HepG2 (cell line): ENCODE results near the gene PLBD1. TPM values are rescaled to one million over a fixed set of nuclear protein-coding genes. Genes with fewer than 3 reads are reported as not detected.
A peak's percentile ranks its signal among the peaks of the same experiment; 100 is the strongest.

Experiments used
- ATAC-seq: fragments of 200-7000 bp; cut with Tn5 transposase; 3 replicates; pipeline ENCODE4 v1.9.1; 2020; ENCODE audit warnings: mild to moderate bottlenecking, moderate library complexity
- BruUV-seq: library from RNA; stranded (reverse); fragments of 400-500 nt; replicated peaks from 2 replicates; lab custom pipeline; 2021; lab: Mats Ljungman, UMichigan
- CTCF ChIA-PET: fragments of 300-600 bp; formaldehyde crosslinking; extraction: SDS; loops from one replicate; lab custom pipeline; 2021; ENCODE audit warnings: low total read pairs, inconsistent platforms, low intra/inter-chr PET ratio; lab: Yijun Ruan, JAX
- POLR2A ChIA-PET: fragments of 350-600 bp; sonication (Branson Sonifier 250); formaldehyde crosslinking; loops from one replicate; lab custom pipeline; 2020; ENCODE audit warnings: antibody characterized with exemption, inconsistent platforms; lab: Yijun Ruan, JAX
- DNase-seq: peaks from one replicate; pipeline ENCODE4 v3.0.0-alpha.2; 2015; ENCODE audit warnings: low spot score
- FAIRE-seq: peaks from 3 replicates; lab custom pipeline; 2011; peaks lifted over from hg19 to GRCh38; lab: Jason Lieb, UNC
- H2AFZ ChIP-seq: one replicate; pipeline ENCODE4 v1.6.1; 2011; ENCODE audit warnings: low read length, inconsistent platforms
- H3K27ac ChIP-seq: fragments of 300-600 bp; 3 replicates; pipeline ENCODE4 v1.8.0; 2011; ENCODE audit warnings: mixed run types, mild to moderate bottlenecking, mixed read lengths, low read length, inconsistent platforms; ENCODE audit not compliant: insufficient read depth; ENCODE audit errors: extremely low read length
- H3K27me3 ChIP-seq, 2 experiments: fragments of 200-600 bp in 1 of 2; 2 replicates in 1 of 2; 3 replicates in 1 of 2; pipeline versions ENCODE4 v1.6.0 to v1.8.0; 2011; ENCODE audit warnings: low read length in 2 of 2, mild to moderate bottlenecking in 2 of 2, moderate library complexity in 2 of 2, inconsistent platforms in 1 of 2; ENCODE audit not compliant: insufficient read depth in 2 of 2, control insufficient read depth in 1 of 2
- H3K36me3 ChIP-seq, 2 experiments: fragments of 200-600 bp in 1 of 2; replicated peaks in 1 of 2; 2 replicates in 1 of 2; 3 replicates in 1 of 2; pipeline versions ENCODE4 v1.5.1 to v1.8.0; 2011; ENCODE audit warnings: low read length in 2 of 2, inconsistent platforms in 1 of 2; ENCODE audit not compliant: insufficient read depth in 2 of 2, control insufficient read depth in 1 of 2
- H3K4me1 ChIP-seq: 2 replicates; pipeline ENCODE4 v1.5.1; 2012; ENCODE audit warnings: low read length, inconsistent platforms; ENCODE audit not compliant: insufficient read depth
- H3K4me2 ChIP-seq: 2 replicates; pipeline ENCODE4 v1.6.0; 2011; ENCODE audit warnings: low read depth, low read length, inconsistent platforms
- H3K4me3 ChIP-seq, 3 experiments: fragments of 200-600 bp in 1 of 3; sonication (generic), shearing (Covaris generic) in 1 of 3; replicated peaks in 1 of 3; 2 replicates each; pipeline ENCODE4 v1.5.1; 2011 to 2016; ENCODE audit warnings: low read length in 3 of 3, inconsistent platforms in 2 of 3, low read depth in 2 of 3, mild to moderate bottlenecking in 2 of 3, control low read depth in 1 of 3, mixed read lengths in 1 of 3; ENCODE audit not compliant: insufficient read depth in 1 of 3
- H3K79me2 ChIP-seq: one replicate; pipeline ENCODE4 v1.6.1; 2011; ENCODE audit warnings: low read length, inconsistent platforms; ENCODE audit not compliant: insufficient read depth
- H3K9ac ChIP-seq: 2 replicates; pipeline ENCODE4 v1.6.0; 2011; ENCODE audit warnings: mild to moderate bottlenecking, low read depth, low read length, inconsistent platforms; ENCODE audit not compliant: insufficient read depth
- H3K9me3 ChIP-seq: 2 replicates; pipeline ENCODE4 v1.5.1; 2012; ENCODE audit warnings: mild to moderate bottlenecking, low read length
- H4K20me1 ChIP-seq: 2 replicates; pipeline ENCODE4 v1.6.0; 2011; ENCODE audit warnings: inconsistent platforms, mild to moderate bottlenecking, low read length, moderate library complexity; ENCODE audit not compliant: insufficient read depth
- ASH2L ChIP-seq: fragments of 300-600, 200-600 bp; sonication (generic); IDR thresholded peaks from 2 replicates; pipeline ENCODE4 v1.7.0; 2017; ENCODE audit warnings: low read depth, mild to moderate bottlenecking, moderate library complexity, mixed read lengths, low read length; ENCODE audit not compliant: insufficient read length
- NRL ChIP-seq: sonication (generic); formaldehyde crosslinking; IDR thresholded peaks from 2 replicates; pipeline ENCODE4 v1.5.0; 2020; ENCODE audit warnings: missing genetic modification reagents, mild to moderate bottlenecking, moderate library complexity, borderline replicate concordance
- U2AF1 ChIP-seq: fragments of 200-400 bp; formaldehyde crosslinking; optimal IDR thresholded peaks from 2 replicates; pipeline ENCODE3; 2017; ENCODE audit warnings: mild to moderate bottlenecking, low read depth, low read length
- ZNF468 ChIP-seq: sonication (generic); formaldehyde crosslinking; IDR thresholded peaks from 2 replicates; pipeline ENCODE4 v1.8.0; 2022; ENCODE audit warnings: mild to moderate bottlenecking, moderate library complexity, missing genetic modification reagents
- ZNF737 ChIP-seq: sonication (generic); formaldehyde crosslinking; IDR thresholded peaks from 2 replicates; pipeline ENCODE4 v1.5.0; 2020; ENCODE audit warnings: missing genetic modification reagents, mild to moderate bottlenecking, borderline replicate concordance
- ZNF878 ChIP-seq: sonication (generic); formaldehyde crosslinking; IDR thresholded peaks from 2 replicates; pipeline ENCODE4 v1.8.1; 2023; ENCODE audit warnings: mild to moderate bottlenecking, missing genetic modification reagents, moderate library complexity
- ZSCAN25 ChIP-seq: sonication (generic); formaldehyde crosslinking; IDR thresholded peaks from 2 replicates; pipeline ENCODE4 v1.8.0; 2022; ENCODE audit warnings: mild to moderate bottlenecking, missing genetic modification reagents
- WGBS: methylation state at CpG from one replicate; pipeline ENCODE4 v1.1.6; 2017; ENCODE audit warnings: low lambda C conversion rate; 5-methylcytosine and 5-hydroxymethylcytosine counted together
- in situ Hi-C: cut with HindIII; loops from 2 replicates; pipeline ENCODE4 v1.10.0; 2017; ENCODE audit warnings: low pct_unique_long_range_greater_than_20kb; ENCODE audit not compliant: extremely low pct_ligation_motif_present
- intact Hi-C: fragments of 100-400 bp; cut with micrococcal nuclease; formaldehyde crosslinking; loops from one replicate; pipeline ENCODE4 v1.10.0; 2022; ENCODE audit not compliant: unreplicated experiment
- polyA plus RNA-seq, 8 experiments: library from polyadenylated mRNA; depleted of rRNA in 3 of 8; stranded (reverse) in 7 of 8; unstranded in 1 of 8; fragments of >200 nt; fragmentation: Illumina TruSeq in 4 of 8; extraction: Trizol in 4 of 8; gene quantifications; 2 replicates each; pipeline versions ENCODE4 v1.2.1 to v1.2.3, GENCODE V29; 2011 to 2016; ENCODE audit warnings: low read depth in 4 of 8, missing spikeins in 1 of 8, mixed read lengths in 1 of 8; ENCODE audit not compliant: insufficient read depth in 1 of 8
- total RNA-seq, 5 experiments: library from RNA; depleted of rRNA; stranded (reverse); fragments of >200 nt; fragmentation: Illumina TruSeq; extraction: Trizol; gene quantifications; 2 replicates each; pipeline ENCODE4 v1.2.3, GENCODE V29; 2016; ENCODE audit warnings: low read depth in 1 of 5
- TF ChIP-seq, protein P1 (sequence below): sonication (generic); formaldehyde crosslinking; IDR thresholded peaks from 2 replicates; pipeline ENCODE4 v1.4.0; 2020; ENCODE audit warnings: missing genetic modification reagents
- TF ChIP-seq, protein P2 (sequence below): sonication (generic); formaldehyde crosslinking; IDR thresholded peaks from 2 replicates; pipeline ENCODE4 v1.5.1; 2020; ENCODE audit warnings: mild to moderate bottlenecking, moderate library complexity, missing genetic modification reagents
- TF ChIP-seq, protein P3 (sequence below): sonication (generic); formaldehyde crosslinking; IDR thresholded peaks from 2 replicates; pipeline ENCODE4 v1.4.0; 2020; ENCODE audit warnings: missing genetic modification reagents
- TF ChIP-seq, protein P4 (sequence below): sonication (generic); formaldehyde crosslinking; IDR thresholded peaks from 2 replicates; pipeline ENCODE4 v1.8.0; 2023; ENCODE audit warnings: mild to moderate bottlenecking, missing genetic modification reagents

The PLBD1 gene
- total and polyA plus RNA-seq, 2 of the 13 experiments (the other 11 are each of a cell fraction or from before 2014, with no cell fraction given): not detected

DNA sequence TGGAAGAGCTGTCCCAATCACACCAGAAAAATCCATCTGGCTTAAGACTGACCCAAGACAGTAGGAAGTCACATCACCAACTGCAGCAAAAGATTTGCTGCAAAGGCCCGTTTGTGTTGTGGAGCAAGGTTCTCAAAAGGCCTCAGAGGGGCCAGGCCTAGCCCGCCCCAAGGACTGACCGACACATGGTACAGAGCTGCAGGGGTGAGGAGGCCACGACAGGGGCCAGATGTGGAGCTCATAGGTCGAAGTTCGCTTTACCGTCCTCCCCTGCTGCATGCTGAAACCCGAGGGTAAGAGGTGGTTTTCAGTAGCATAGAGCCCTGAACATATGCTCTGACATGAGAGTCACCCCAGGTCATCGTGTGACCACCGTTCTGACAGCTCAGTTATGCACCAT is 35.5 kb downstream of the PLBD1 start:
- ChIA-PET POLR2A (no interaction called here), CTCF (no interaction called here)
- TF ChIP-seq ZSCAN25 (CRISPR knock-in tag) (peak; percentile 75; the same call in 1 of the 2 replicates), ZNF878 (no peak)
- TF ChIP-seq, protein P1, sequence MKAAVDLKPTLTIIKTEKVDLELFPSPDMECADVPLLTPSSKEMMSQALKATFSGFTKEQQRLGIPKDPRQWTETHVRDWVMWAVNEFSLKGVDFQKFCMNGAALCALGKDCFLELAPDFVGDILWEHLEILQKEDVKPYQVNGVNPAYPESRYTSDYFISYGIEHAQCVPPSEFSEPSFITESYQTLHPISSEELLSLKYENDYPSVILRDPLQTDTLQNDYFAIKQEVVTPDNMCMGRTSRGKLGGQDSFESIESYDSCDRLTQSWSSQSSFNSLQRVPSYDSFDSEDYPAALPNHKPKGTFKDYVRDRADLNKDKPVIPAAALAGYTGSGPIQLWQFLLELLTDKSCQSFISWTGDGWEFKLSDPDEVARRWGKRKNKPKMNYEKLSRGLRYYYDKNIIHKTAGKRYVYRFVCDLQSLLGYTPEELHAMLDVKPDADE (CRISPR knock-in tag): no peak
- no peaks in the 10 kb centered on the region for H3K79me2 ChIP-seq
- FAIRE-seq (no peak), DNase-seq (no peak), ATAC-seq (no peak)
- no peaks in the 10 kb centered on the region for H3K9me3 ChIP-seq
- no peak overlapping the region for H3K4me2 ChIP-seq
- H3K9ac ChIP-seq: no peak overlapping the region
- no peak overlapping the region for H3K27ac ChIP-seq
- no TSS peak for BruUV-seq
- no peaks in the 10 kb centered on the region for H4K20me1 ChIP-seq
- in situ Hi-C loops (no loop called here), intact Hi-C loops (no loop called here)
- H3K4me1 ChIP-seq: no peaks in the 10 kb centered on the region
- no peaks in the 10 kb centered on the region for H3K36me3 ChIP-seq
- no peak overlapping the region for H3K4me3 ChIP-seq
- WGBS: 0% methylated on average over 5 of the region's 10 CpGs
- H3K27me3 ChIP-seq: no peaks in the 10 kb centered on the region; a peak in 1 of 5 replicates
- no peak overlapping the region for H2AFZ ChIP-seq

DNA sequence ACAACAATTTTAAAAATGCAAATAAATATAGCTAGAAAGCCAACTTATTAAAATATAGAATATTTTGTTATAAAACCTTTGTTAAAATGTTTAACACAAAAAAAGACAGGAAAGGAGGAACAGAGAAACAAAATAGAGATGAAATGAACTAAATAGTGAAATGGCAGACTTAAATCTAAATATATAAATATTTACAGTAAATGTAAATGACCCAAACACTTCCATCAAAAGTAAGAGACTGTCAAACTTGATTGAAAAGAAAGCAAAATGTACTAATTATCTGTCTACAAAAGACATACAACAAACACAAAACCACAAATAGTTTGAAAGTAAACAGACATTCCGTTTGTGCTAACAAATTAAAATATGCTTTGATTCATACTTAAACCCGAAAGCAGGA is 41.7 kb downstream of the PLBD1 start:
- Histone ChIP-seq H4K20me1 (no peaks in the 10 kb centered on the region), H3K27me3 (no peaks in the 10 kb centered on the region), H3K4me1 (no peaks in the 10 kb centered on the region), H3K4me2 (no peak overlapping the region), H3K9me3 (peaks cover 18% of the 10 kb centered on the region), H3K27ac (no peak overlapping the region), H2AFZ (no peak overlapping the region), H3K79me2 (no peaks in the 10 kb centered on the region), H3K4me3 (no peak overlapping the region), H3K9ac (no peak overlapping the region), H3K36me3 (no peaks in the 10 kb centered on the region)
- 2% methylated on average over 2 of the region's 2 CpGs for WGBS
- no peak for DNase-seq
- BruUV-seq: no TSS peak
- FAIRE-seq: no peak
- intact Hi-C loops: no loop called here
- CTCF ChIA-PET: no interaction called here
- TF ChIP-seq, protein P2, sequence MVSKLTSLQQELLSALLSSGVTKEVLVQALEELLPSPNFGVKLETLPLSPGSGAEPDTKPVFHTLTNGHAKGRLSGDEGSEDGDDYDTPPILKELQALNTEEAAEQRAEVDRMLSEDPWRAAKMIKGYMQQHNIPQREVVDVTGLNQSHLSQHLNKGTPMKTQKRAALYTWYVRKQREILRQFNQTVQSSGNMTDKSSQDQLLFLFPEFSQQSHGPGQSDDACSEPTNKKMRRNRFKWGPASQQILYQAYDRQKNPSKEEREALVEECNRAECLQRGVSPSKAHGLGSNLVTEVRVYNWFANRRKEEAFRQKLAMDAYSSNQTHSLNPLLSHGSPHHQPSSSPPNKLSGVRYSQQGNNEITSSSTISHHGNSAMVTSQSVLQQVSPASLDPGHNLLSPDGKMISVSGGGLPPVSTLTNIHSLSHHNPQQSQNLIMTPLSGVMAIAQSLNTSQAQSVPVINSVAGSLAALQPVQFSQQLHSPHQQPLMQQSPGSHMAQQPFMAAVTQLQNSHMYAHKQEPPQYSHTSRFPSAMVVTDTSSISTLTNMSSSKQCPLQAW (CRISPR knock-in tag): no peak
- no peak for TF ChIP-seq ZNF737 (CRISPR knock-in tag)
- TF ChIP-seq U2AF1: no peak
- TF ChIP-seq ASH2L: no peak
- TF ChIP-seq ZNF468 (CRISPR knock-in tag): no peak
- TF ChIP-seq, protein P3, sequence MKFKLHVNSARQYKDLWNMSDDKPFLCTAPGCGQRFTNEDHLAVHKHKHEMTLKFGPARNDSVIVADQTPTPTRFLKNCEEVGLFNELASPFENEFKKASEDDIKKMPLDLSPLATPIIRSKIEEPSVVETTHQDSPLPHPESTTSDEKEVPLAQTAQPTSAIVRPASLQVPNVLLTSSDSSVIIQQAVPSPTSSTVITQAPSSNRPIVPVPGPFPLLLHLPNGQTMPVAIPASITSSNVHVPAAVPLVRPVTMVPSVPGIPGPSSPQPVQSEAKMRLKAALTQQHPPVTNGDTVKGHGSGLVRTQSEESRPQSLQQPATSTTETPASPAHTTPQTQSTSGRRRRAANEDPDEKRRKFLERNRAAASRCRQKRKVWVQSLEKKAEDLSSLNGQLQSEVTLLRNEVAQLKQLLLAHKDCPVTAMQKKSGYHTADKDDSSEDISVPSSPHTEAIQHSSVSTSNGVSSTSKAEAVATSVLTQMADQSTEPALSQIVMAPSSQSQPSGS (CRISPR knock-in tag): no peak
- TF ChIP-seq NRL (CRISPR knock-in tag): no peak
- TF ChIP-seq, protein P4, sequence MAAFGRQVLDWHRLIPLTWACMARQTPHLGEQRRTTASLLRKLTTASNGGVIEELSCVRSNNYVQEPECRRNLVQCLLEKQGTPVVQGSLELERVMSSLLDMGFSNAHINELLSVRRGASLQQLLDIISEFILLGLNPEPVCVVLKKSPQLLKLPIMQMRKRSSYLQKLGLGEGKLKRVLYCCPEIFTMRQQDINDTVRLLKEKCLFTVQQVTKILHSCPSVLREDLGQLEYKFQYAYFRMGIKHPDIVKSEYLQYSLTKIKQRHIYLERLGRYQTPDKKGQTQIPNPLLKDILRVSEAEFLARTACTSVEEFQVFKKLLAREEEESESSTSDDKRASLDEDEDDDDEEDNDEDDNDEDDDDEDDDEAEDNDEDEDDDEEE (CRISPR knock-in tag): no peak
- in situ Hi-C loops: no loop called here
- no peak for ATAC-seq
- POLR2A ChIA-PET: no interaction called here
